ENCODE results near the gene E2F6.

- TF ChIP-seq CTCF (IDR thresholded peaks at IDR 0.05) (peak in 3 of 6 experiments; percentile 20 to 36 (median 28)), POLR2A (IDR thresholded peaks at IDR 0.05) (peak in 3 of 4 donors; percentile 45 to 88 (median 78))
Measured at GRCh38 chr2:11465485-11466306, at the start of gene E2F6.
